ENCODE measurements around the gene HDAC3. TPM values are rescaled to one million over a fixed set of nuclear protein-coding genes. Genes with fewer than 3 reads are reported as not detected.

HDAC3 gene
- total RNA-seq, 1 donor from 2014 or later: 101 TPM

DNA sequence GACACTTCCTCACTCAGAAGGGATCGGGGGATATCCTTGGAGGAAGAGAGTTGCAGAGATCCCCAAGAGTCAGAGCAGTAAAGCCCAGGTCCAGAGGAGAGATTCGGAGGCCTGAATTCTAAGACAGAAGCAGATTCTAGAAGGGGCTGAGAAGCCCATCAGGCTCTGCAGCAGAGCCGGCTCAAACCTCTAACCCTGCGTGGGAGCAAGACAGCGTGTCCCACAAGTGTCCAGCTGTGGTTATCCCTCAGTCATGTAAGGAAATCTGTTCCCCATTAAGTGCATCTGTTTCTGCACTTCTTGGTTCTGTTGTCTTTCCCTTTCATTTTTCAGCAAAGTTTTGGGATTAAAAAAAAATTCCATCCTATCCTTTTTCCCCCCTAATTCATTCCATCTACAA is 13.0 kb downstream of the HDAC3 start:
- no peak overlapping the region for H3K27ac Mint-ChIP-seq
- peaks cover 13% of the 10 kb centered on the region for H3K36me3 Mint-ChIP-seq (ENCODE audit: insufficient read depth)
- no peaks in the 10 kb centered on the region for H3K27me3 Mint-ChIP-seq
- H3K9me3 Mint-ChIP-seq (ENCODE audit: low read depth): no peaks in the 10 kb centered on the region
- TF ChIP-seq, protein P1, sequence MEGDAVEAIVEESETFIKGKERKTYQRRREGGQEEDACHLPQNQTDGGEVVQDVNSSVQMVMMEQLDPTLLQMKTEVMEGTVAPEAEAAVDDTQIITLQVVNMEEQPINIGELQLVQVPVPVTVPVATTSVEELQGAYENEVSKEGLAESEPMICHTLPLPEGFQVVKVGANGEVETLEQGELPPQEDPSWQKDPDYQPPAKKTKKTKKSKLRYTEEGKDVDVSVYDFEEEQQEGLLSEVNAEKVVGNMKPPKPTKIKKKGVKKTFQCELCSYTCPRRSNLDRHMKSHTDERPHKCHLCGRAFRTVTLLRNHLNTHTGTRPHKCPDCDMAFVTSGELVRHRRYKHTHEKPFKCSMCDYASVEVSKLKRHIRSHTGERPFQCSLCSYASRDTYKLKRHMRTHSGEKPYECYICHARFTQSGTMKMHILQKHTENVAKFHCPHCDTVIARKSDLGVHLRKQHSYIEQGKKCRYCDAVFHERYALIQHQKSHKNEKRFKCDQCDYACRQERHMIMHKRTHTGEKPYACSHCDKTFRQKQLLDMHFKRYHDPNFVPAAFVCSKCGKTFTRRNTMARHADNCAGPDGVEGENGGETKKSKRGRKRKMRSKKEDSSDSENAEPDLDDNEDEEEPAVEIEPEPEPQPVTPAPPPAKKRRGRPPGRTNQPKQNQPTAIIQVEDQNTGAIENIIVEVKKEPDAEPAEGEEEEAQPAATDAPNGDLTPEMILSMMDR (IDR thresholded peaks at IDR 0.05; ENCODE audit: unreplicated experiment): no peak
- no peak for DNase-seq (ENCODE audit: low spot score, unreplicated experiment)
- H3K4me3 Mint-ChIP-seq (ENCODE audit: low read depth): no peak overlapping the region
- H3K4me1 Mint-ChIP-seq (ENCODE audit: low read depth): no peaks in the 10 kb centered on the region

DNA sequence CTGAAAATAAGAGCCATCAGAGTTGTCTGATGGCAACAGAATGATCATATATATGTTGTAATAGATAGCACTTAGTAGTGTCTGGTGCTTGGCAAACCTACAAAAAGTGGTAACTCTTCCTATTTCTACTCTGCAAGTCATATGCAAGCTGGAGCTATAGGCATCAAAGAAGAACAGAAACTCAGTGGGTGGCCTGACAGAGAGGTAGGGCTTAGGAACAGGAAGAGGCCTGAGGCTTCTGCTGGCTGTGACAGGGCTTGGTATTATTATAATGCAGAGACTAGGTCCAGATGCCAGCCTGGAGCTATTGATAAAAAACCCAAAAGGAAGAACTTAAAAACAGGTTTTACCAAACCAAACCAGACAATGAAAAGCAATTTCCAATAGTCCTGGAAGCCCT is 13.5 kb downstream of the HDAC3 start:
- Mint-ChIP-seq H3K27me3 (no peaks in the 10 kb centered on the region), H3K9me3 (ENCODE audit: low read depth) (no peaks in the 10 kb centered on the region), H3K36me3 (ENCODE audit: insufficient read depth) (peaks cover 13% of the 10 kb centered on the region), H3K4me3 (ENCODE audit: low read depth) (no peak overlapping the region), H3K4me1 (ENCODE audit: low read depth) (no peaks in the 10 kb centered on the region), H3K27ac (no peak overlapping the region)
- no peak for DNase-seq (ENCODE audit: low spot score, unreplicated experiment)
- TF ChIP-seq, protein P1 (IDR thresholded peaks at IDR 0.05; ENCODE audit: unreplicated experiment): no peak

DNA sequence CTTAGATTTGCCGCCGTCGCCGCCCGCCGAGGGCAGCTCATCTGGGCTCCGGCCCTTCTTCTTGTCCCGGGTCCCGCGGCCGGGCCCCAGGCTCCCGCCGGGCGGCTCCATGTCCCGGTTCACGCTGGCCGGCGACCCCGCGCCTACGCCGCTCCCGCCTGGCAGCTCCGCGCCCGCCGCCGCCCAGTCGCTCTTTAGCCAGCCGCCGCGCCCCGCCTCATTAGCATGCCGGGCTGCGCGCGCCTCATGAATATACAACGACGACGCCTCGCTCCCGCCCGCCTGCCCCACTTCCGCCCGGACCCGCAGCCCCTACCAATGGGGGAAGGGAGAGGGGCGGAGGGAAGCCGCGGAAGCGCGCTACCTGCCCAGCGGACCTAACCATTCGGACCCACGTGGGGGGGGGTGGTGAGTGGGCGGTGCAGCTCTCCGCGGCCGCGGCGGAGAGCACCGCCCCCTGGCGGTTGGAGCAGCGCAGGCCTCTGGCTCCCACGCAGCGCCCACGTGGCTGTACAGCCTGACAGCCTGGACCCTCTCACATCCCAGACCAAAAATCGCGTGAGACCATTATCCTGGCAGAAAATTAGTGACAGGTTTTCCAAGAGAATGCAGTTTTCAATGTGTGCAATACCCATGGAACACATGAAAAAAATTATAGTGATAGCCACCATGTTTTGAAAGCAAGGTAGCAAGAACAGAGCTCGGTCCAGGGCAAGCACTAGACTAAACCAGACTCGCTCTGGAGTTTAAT is 17.7 kb downstream of the HDAC3 start, which contains the start of gene DIAPH1:
DIAPH1 (minus strand) TSS at position 197 of the 751 bp plus-strand sequence; CDS start at position 111, 86 bp downstream.
- Mint-ChIP-seq H3K4me1 (ENCODE audit: low read depth) (peaks cover 25% of the 10 kb centered on the region), H3K27me3 (no peaks in the 10 kb centered on the region), H3K36me3 (ENCODE audit: insufficient read depth) (peaks cover 7% of the 10 kb centered on the region), H3K4me3 (ENCODE audit: low read depth) (peak within 1 kb of the TSS; percentile 99), H3K9me3 (ENCODE audit: low read depth) (no peaks in the 10 kb centered on the region), H3K27ac (peak within 1 kb of the TSS; percentile 98)
- TF ChIP-seq, protein P1 (IDR thresholded peaks at IDR 0.05; ENCODE audit: unreplicated experiment): peak; percentile 96
- DNase-seq (ENCODE audit: low spot score, unreplicated experiment): peak; percentile 96

DNA sequence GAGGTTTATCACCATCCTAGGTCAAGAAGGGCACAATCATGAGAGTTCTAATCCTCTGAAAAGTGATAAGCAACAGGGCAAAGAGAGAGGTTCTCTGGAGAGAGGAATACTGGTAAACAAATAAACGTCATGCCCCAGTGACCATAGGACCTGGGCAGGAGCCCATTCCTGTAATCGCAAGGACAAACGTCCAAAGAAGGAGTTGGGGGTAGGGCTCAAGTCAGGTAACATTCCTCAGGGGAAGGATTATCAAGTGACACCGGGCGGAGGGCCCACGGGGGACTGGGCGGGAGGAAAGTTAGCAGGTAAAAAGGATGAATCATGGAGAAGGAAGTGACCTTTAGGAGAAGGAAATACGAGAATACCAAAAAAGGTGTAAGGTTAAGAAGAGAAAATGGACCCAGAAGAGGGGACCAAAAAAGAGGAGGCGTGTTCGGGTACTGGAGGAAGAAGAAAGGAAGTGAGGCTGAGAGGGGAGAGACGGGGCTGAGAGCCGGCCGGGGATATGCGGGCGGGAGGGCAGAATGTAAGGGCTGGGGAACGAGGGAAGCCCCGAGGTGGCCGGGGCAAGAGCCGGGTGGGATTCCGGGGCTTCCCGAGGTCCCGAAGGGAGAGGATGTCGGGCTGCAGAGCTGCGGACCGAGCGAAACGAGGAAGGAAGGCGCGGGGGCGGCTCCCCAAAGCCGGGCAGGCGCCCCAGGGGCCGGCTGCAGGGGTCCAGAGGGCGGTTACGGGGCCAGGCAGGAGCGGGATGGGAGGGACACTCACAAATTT is 18.4 kb downstream of the HDAC3 start:
- TF ChIP-seq, protein P1 (IDR thresholded peaks at IDR 0.05; ENCODE audit: unreplicated experiment): no peak
- Mint-ChIP-seq H3K4me3 (ENCODE audit: low read depth) (peak overlapping the region; percentile 99), H3K27me3 (no peaks in the 10 kb centered on the region)

DNA sequence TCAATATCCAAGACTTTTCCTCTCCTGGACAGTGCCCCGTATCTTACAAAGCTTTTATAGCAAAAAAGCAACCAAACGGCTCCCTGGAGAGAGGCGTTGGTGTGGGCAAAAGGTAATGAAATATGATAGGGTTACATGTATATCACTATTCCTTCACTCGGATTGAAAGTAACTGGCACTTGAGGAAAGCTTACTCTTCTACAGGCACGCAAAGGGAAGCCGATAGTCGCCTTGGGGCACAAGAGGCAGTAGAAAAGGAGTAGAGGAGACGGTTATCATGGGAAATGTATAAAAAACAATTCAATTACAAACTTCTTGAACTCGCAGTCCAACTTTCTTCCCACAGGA is 19.0 kb downstream of the HDAC3 start:
- H3K27ac Mint-ChIP-seq: peak overlapping the region; percentile 98
- peak overlapping the region; percentile 99 for H3K4me3 Mint-ChIP-seq (ENCODE audit: low read depth)
- TF ChIP-seq, protein P1 (IDR thresholded peaks at IDR 0.05; ENCODE audit: unreplicated experiment): no peak
- no peaks in the 10 kb centered on the region for H3K27me3 Mint-ChIP-seq
- H3K36me3 Mint-ChIP-seq (ENCODE audit: insufficient read depth): peaks cover 3% of the 10 kb centered on the region
- no peak for DNase-seq (ENCODE audit: low spot score, unreplicated experiment)
- peaks cover 34% of the 10 kb centered on the region for H3K4me1 Mint-ChIP-seq (ENCODE audit: low read depth)
- no peaks in the 10 kb centered on the region for H3K9me3 Mint-ChIP-seq (ENCODE audit: low read depth)

More for the DNA sequence above, 18.4 kb downstream of the HDAC3 start:
- peaks cover 30% of the 10 kb centered on the region for H3K4me1 Mint-ChIP-seq (ENCODE audit: low read depth)
- DNase-seq (ENCODE audit: low spot score, unreplicated experiment): peak; percentile 39
- H3K27ac Mint-ChIP-seq: peak overlapping the region; percentile 98
- no peaks in the 10 kb centered on the region for H3K9me3 Mint-ChIP-seq (ENCODE audit: low read depth)
- H3K36me3 Mint-ChIP-seq (ENCODE audit: insufficient read depth): peaks cover 3% of the 10 kb centered on the region
